Activated CD4-positive, alpha-beta memory T cell treated with anti-CD3 and anti-CD28 coated beads, Interleukin-2, amount 10 ng/mL, durations not matched to agents 7 days and 5 days (primary cell): ENCODE data around the gene RAD18. TPM values are rescaled to one million over a fixed set of nuclear protein-coding genes. Genes with fewer than 3 reads are reported as not detected.

ENCODE experiments used
- CTCF ChIA-PET: fragments of 350-600 bp; sonication (Branson Sonifier 250); formaldehyde crosslinking; loops from one replicate; lab custom pipeline; 2021; ENCODE audit warnings: antibody characterized with exemption, inconsistent platforms; lab: Charles Lee
- POLR2A ChIA-PET: fragments of 350-600 bp; sonication (Branson Sonifier 250); formaldehyde crosslinking; loops from one replicate; lab custom pipeline; 2021; ENCODE audit warnings: antibody characterized with exemption; lab: Charles Lee
- DNase-seq: peaks from one replicate; pipeline ENCODE4 v3.0.0-alpha.2; 2020
- H3K27ac Mint-ChIP-seq: one replicate; pipeline ENCODE4 v1.8.0; 2021; ENCODE audit warnings: mild to moderate bottlenecking, mixed read lengths
- H3K27me3 Mint-ChIP-seq: one replicate; pipeline ENCODE4 v1.8.0; 2021; ENCODE audit warnings: mixed read lengths
- H3K36me3 Mint-ChIP-seq: one replicate; pipeline ENCODE4 v1.8.0; 2021; ENCODE audit warnings: low read depth, mixed read lengths
- H3K4me1 Mint-ChIP-seq: one replicate; pipeline ENCODE4 v1.8.0; 2021; ENCODE audit warnings: mixed read lengths
- H3K4me3 Mint-ChIP-seq: one replicate; pipeline ENCODE4 v1.8.0; 2021; ENCODE audit warnings: mild to moderate bottlenecking, mixed read lengths
- H3K9me3 Mint-ChIP-seq: one replicate; pipeline ENCODE4 v1.8.0; 2021; ENCODE audit warnings: mixed read lengths
- total RNA-seq, 2 experiments: library from RNA; stranded (reverse); gene quantifications; one replicate each; pipeline ENCODE4 v1.2.3, GENCODE V29; 2021

The RAD18 gene
- total RNA-seq, 2 experiments from 2014 or later: 28.0 to 28.6 TPM

DNA sequence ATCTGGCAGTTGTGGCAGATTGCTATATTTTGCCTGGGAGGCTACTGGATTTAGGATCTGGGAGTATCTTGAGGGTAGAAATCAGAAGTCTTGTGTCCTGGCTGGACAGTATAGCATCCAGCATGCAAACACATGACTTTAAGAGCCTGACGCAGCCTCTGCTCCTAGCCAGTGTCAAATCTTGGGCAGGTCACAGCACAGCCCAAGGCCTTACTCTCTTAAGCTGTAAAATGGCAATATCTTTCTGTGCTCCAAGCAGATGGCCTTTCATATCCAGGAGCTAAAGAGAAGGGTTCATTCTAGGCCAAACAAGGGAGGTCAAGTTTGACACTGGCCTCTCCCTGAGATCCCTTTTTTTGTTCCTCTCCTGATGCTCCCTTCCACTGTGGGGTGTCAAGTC, 19.8 kb upstream of the RAD18 start:
- DNase-seq: no peak
- POLR2A ChIA-PET: no interaction called here
- no peak overlapping the region for H3K27ac Mint-ChIP-seq
- no peaks in the 10 kb centered on the region for H3K9me3 Mint-ChIP-seq
- peaks cover 24% of the 10 kb centered on the region for H3K27me3 Mint-ChIP-seq
- H3K4me3 Mint-ChIP-seq: no peak overlapping the region
- peaks cover 2% of the 10 kb centered on the region for H3K4me1 Mint-ChIP-seq
- CTCF ChIA-PET: interaction anchor here (1.3 kb wide), 1 partner anchor 11 kb away, joined by 4 read pairs; no protein-coding TSS in a partner anchor
- H3K36me3 Mint-ChIP-seq: no peaks in the 10 kb centered on the region

DNA sequence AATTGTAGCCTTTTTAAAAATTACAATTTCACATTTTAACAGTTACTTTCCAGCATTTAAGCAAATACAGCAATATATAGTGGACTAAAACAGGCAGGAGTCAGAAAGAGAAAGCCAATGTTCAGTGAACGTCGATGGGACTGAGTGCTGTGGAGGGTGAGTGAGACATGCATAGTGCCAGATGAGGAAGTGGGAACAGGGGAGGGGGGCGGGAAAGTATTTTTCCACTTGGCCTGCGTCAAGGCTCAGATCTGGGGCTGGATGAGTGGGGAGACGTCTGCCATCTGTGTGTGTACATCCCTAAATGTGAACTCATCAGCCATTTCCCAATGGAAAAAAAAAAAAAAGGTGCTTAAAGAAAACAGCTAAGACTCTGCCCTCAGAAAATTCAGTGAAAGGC, 19.2 kb upstream of the RAD18 start:
- DNase-seq: no peak
- Mint-ChIP-seq H3K4me3 (no peak overlapping the region), H3K9me3 (no peaks in the 10 kb centered on the region), H3K27ac (no peak overlapping the region), H3K36me3 (no peaks in the 10 kb centered on the region), H3K27me3 (peaks cover 24% of the 10 kb centered on the region), H3K4me1 (no peaks in the 10 kb centered on the region)
- CTCF ChIA-PET: interaction anchor here (1.3 to 1.4 kb wide), 2 partner anchors 12 to 320 kb away, joined by 4 to 5 read pairs; no protein-coding TSS in a partner anchor
- POLR2A ChIA-PET: no interaction called here

- H3K4me3 Mint-ChIP-seq: no peak overlapping the region
- POLR2A ChIA-PET: no interaction called here
- H3K27me3 Mint-ChIP-seq: peaks cover 24% of the 10 kb centered on the region
Measured at GRCh38 chr3:8981700-8982099, 18.4 kb upstream of the RAD18 start.

DNA sequence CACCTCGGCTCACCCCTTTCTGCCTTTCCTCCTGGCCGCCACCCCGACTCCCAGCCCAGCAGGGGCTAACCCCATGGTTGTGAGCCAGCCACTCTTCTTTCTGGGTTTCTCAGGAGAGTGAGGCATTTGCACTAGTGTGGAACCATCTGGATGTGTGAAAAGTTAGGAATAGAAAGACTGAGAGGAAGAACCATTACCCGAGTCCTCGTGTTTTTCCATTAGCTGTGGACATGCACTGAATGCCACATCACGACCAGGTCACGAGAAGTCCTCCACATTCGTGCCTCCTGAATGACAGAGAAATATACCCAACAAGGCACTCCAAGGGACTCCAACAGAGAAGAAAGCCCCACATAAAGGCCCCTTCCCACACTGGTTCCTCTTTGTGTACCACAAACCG, 18.0 kb upstream of the RAD18 start:
- no peaks in the 10 kb centered on the region for H3K4me1 Mint-ChIP-seq
- no peaks in the 10 kb centered on the region for H3K36me3 Mint-ChIP-seq
- no peaks in the 10 kb centered on the region for H3K9me3 Mint-ChIP-seq
- ChIA-PET CTCF (interaction anchor here (1.4 kb wide), 1 partner anchor 322 kb away, joined by 5 read pairs; no protein-coding TSS in a partner anchor), POLR2A (no interaction called here)
- no peak overlapping the region for H3K4me3 Mint-ChIP-seq
- H3K27ac Mint-ChIP-seq: no peak overlapping the region
- DNase-seq: no peak
- peaks cover 24% of the 10 kb centered on the region for H3K27me3 Mint-ChIP-seq

More at GRCh38 chr3:8981700-8982099, 18.4 kb upstream of the RAD18 start:
- Mint-ChIP-seq H3K9me3 (no peaks in the 10 kb centered on the region), H3K27ac (no peak overlapping the region), H3K4me1 (no peaks in the 10 kb centered on the region), H3K36me3 (no peaks in the 10 kb centered on the region)
- CTCF ChIA-PET: interaction anchor here (1.4 kb wide), 1 partner anchor 321 kb away, joined by 5 read pairs; no protein-coding TSS in a partner anchor
- no peak for DNase-seq

DNA sequence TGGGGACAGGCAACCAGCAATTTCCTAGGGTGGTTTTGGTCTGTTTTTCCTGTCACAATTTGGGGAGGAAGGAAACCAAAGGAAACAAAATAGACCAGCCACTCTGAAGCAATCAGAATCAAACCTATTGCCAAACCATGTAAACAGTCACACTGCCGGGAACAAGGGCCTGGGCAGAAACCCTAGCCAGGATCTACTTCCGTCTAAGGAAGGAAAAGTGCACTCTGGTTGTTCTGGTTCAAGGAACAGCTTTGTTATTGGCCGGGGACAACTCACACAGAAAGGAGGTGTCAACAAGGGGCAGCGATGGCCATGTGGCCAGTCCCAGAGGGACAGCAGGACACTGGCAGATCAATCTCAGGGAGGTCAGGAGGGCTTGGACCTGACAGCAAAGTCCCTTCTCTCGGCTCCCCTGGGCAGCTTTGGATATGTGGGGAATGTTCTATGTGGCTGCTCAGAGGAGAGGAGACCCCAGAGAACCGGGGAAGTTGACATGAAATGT, 17.5 kb upstream of the RAD18 start:
- H3K36me3 Mint-ChIP-seq: no peaks in the 10 kb centered on the region
- peaks cover 24% of the 10 kb centered on the region for H3K27me3 Mint-ChIP-seq
- H3K4me1 Mint-ChIP-seq: no peaks in the 10 kb centered on the region
- no peak overlapping the region for H3K27ac Mint-ChIP-seq
- DNase-seq: no peak
- no peak overlapping the region for H3K4me3 Mint-ChIP-seq
- POLR2A ChIA-PET: no interaction called here
- H3K9me3 Mint-ChIP-seq: no peaks in the 10 kb centered on the region
- CTCF ChIA-PET: interaction anchor here (1.1 to 1.4 kb wide), 2 partner anchors 12 to 322 kb away, joined by 5 read pairs; no protein-coding TSS in a partner anchor

GRCh38 chr3:8979262-8979661, 16.0 kb upstream of the RAD18 start:
- ChIA-PET POLR2A (no interaction called here), CTCF (no interaction called here)
- no peak for DNase-seq
- Mint-ChIP-seq H3K36me3 (no peaks in the 10 kb centered on the region), H3K27ac (no peak overlapping the region), H3K9me3 (no peaks in the 10 kb centered on the region), H3K27me3 (peaks cover 24% of the 10 kb centered on the region), H3K4me1 (no peaks in the 10 kb centered on the region), H3K4me3 (no peak overlapping the region)

DNA sequence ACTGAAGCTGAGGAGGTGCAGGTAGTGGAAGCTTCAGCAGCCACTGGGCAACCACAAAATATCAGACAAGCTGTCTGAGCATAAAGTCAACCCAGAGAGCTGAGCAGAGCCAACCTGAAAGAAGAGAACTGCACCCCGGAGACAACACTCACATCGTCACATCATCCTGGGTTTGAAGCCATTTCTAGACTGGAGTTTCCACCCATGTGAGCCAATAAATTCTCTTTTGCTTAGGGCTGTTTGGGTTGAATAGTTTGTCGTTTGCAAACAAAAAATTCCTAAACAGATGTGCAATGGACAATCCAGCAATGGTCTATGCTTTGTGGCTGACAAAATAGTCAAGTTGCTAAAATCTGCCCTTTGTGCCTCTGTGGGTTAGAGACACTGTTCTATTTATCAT, 15.3 kb upstream of the RAD18 start:
- H3K9me3 Mint-ChIP-seq: no peaks in the 10 kb centered on the region
- ChIA-PET POLR2A (no interaction called here), CTCF (interaction anchor here (1.4 kb wide), 1 partner anchor 9 kb away, joined by 6 read pairs; no protein-coding TSS in a partner anchor)
- peaks cover 24% of the 10 kb centered on the region for H3K27me3 Mint-ChIP-seq
- H3K36me3 Mint-ChIP-seq: no peaks in the 10 kb centered on the region
- no peak overlapping the region for H3K4me3 Mint-ChIP-seq
- DNase-seq: no peak
- H3K27ac Mint-ChIP-seq: no peak overlapping the region
- no peaks in the 10 kb centered on the region for H3K4me1 Mint-ChIP-seq

GRCh38 chr3:8976540-8977182, 13.4 kb upstream of the RAD18 start:
- Mint-ChIP-seq H3K4me3 (no peak overlapping the region), H3K9me3 (no peaks in the 10 kb centered on the region), H3K4me1 (no peaks in the 10 kb centered on the region), H3K27ac (no peak overlapping the region), H3K36me3 (no peaks in the 10 kb centered on the region), H3K27me3 (peaks cover 20% of the 10 kb centered on the region)
- DNase-seq: no peak
- CTCF ChIA-PET: interaction anchor here (0.7 to 3.5 kb wide), 2 partner anchors 11 kb away, joined by 3 to 15 read pairs; no protein-coding TSS in a partner anchor
- POLR2A ChIA-PET: no interaction called here

GRCh38 chr3:8975081-8976020, 12.1 kb upstream of the RAD18 start:
- no peaks in the 10 kb centered on the region for H3K9me3 Mint-ChIP-seq
- POLR2A ChIA-PET: no interaction called here
- H3K4me3 Mint-ChIP-seq: no peak overlapping the region
- peaks cover 11% of the 10 kb centered on the region for H3K27me3 Mint-ChIP-seq
- CTCF ChIA-PET: interaction anchor here (0.8 to 10.1 kb wide), 3 partner anchors 12 to 327 kb away, joined by 3 to 102 read pairs (median 15); no protein-coding TSS in a partner anchor
- H3K36me3 Mint-ChIP-seq: no peaks in the 10 kb centered on the region
- DNase-seq: no peak
- H3K27ac Mint-ChIP-seq: no peak overlapping the region
- peaks cover 3% of the 10 kb centered on the region for H3K4me1 Mint-ChIP-seq

- Mint-ChIP-seq H3K9me3 (no peaks in the 10 kb centered on the region), H3K4me1 (peaks cover 3% of the 10 kb centered on the region), H3K4me3 (no peak overlapping the region), H3K36me3 (no peaks in the 10 kb centered on the region), H3K27ac (no peak overlapping the region), H3K27me3 (peaks cover 6% of the 10 kb centered on the region)
- POLR2A ChIA-PET: no interaction called here
- CTCF ChIA-PET: interaction anchor here (3.5 to 10.1 kb wide), 2 partner anchors 13 to 328 kb away, joined by 15 to 102 read pairs; no protein-coding TSS in a partner anchor
- DNase-seq: no peak
Measured at GRCh38 chr3:8974458-8974857, 11.2 kb upstream of the RAD18 start.

DNA sequence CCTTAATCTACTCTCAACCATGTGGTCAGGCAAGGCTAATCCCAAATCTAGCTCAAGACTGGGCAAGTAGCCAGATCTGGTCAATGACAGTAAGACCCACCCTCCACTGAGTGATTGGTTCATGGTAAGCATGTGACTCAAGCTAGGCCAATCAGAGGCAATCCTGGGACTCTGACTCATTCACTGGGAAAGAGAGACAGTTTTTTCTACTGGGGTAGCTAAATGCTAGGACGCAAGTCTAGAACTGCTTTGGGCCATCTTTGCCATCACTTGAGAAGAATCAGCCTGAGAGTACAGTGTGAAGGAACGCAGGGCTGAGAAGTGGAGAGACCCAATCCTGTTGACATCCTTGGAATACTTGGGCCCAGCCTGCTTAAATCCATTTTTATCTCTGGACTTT, 9.4 kb upstream of the RAD18 start:
- Mint-ChIP-seq H3K4me1 (peaks cover 3% of the 10 kb centered on the region), H3K36me3 (no peaks in the 10 kb centered on the region), H3K9me3 (no peaks in the 10 kb centered on the region), H3K27me3 (peaks cover 6% of the 10 kb centered on the region), H3K27ac (no peak overlapping the region), H3K4me3 (no peak overlapping the region)
- no peak for DNase-seq
- ChIA-PET POLR2A (no interaction called here), CTCF (interaction anchor here (1.1 to 10.1 kb wide), 3 partner anchors 15 to 329 kb away, joined by 4 to 102 read pairs (median 4); no protein-coding TSS in a partner anchor)

DNA sequence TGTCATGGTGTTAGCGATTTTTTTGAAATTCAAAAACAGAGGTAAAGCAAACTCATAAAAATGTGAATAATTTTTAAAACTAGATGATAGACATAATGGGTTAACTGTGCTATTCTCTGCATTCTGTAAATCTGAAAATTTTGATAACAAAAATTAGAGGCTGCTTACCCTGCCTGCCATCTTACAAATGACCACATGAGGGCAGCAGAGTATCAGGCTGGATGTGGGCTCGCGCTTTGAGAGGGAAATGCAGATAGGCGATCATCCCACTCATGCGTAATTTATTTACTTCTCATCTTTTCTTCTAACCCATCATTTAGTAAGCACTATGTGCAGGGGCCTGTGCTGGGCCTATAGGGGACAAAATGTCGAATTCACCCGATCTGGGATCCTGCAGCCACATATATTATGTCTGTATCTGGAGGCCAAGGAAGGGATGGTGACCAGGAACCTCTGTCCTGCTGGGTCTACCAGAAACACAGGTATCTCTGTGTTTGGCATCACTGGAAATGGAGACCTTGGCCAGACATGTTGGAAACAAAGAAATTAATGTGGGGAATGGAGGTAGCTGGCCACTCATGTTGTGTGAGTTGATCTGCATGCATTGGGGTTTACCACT, 7.8 kb upstream of the RAD18 start:
- H3K27ac Mint-ChIP-seq: no peak overlapping the region
- DNase-seq: peak; percentile 75
- no peaks in the 10 kb centered on the region for H3K9me3 Mint-ChIP-seq
- no peaks in the 10 kb centered on the region for H3K36me3 Mint-ChIP-seq
- ChIA-PET POLR2A (no interaction called here), CTCF (interaction anchor here (0.7 to 10.1 kb wide), 8 partner anchors 79 to 531 kb away, joined by 3 to 102 read pairs (median 4); partner anchors contain the start of gene THUMPD3)
- peaks cover 8% of the 10 kb centered on the region for H3K27me3 Mint-ChIP-seq
- H3K4me3 Mint-ChIP-seq: no peak overlapping the region
- H3K4me1 Mint-ChIP-seq: peaks cover 3% of the 10 kb centered on the region
